B cell (primary cell): ENCODE results near the gene KIAA0586. TPM values are rescaled to one million over a fixed set of nuclear protein-coding genes. Genes with fewer than 3 reads are reported as not detected.

Experiments used
- ATAC-seq: fragments of 200-7000 bp; cut with Tn5 transposase; one replicate; pipeline ENCODE4 v1.10.0; 2021; ENCODE audit warnings: low read depth, mild to moderate bottlenecking, moderate number of reproducible peaks, moderate library complexity
- CTCF ChIA-PET: fragments of 350-600 bp; sonication (Branson Sonifier 250); formaldehyde crosslinking; loops from one replicate; lab custom pipeline; 2021; ENCODE audit warnings: antibody characterized with exemption, inconsistent platforms; lab: Charles Lee
- POLR2A ChIA-PET: fragments of 350-600 bp; sonication (Branson Sonifier 250); formaldehyde crosslinking; loops from one replicate; lab custom pipeline; 2021; ENCODE audit warnings: antibody characterized with exemption; lab: Charles Lee
- DNase-seq: peaks from one replicate; pipeline ENCODE4 v3.0.0; 2013
- H2AFZ ChIP-seq: 2 replicates; pipeline ENCODE4 v1.6.1; 2012; ENCODE audit warnings: mild to moderate bottlenecking, low read depth, low read length; ENCODE audit not compliant: insufficient read depth, poor library complexity, severe bottlenecking
- H3K27ac ChIP-seq, 2 donors: 1 replicate in 1 of 2; 2 replicates in 1 of 2; pipeline ENCODE4 v1.5.1; 2012 to 2013; ENCODE audit warnings: low read length in 2 of 2, mild to moderate bottlenecking in 2 of 2, moderate library complexity in 1 of 2
- H3K27me3 ChIP-seq, 4 experiments: fragments of 200-600 bp in 1 of 4; sonication (generic) in 1 of 4; replicated peaks in 1 of 4; 1 replicate in 2 of 4; 2 replicates in 2 of 4; pipeline versions ENCODE4 v1.6.1 to v1.7.0; 2013 to 2016; ENCODE audit warnings: low read length in 3 of 4, mild to moderate bottlenecking in 2 of 4, mixed read lengths in 1 of 4, moderate library complexity in 1 of 4; ENCODE audit not compliant: insufficient read depth in 4 of 4, control insufficient read depth in 3 of 4; ENCODE audit errors: control extremely low read depth in 1 of 4
- H3K36me3 ChIP-seq, 2 experiments: replicated peaks in 1 of 2; 1 replicate in 1 of 2; 2 replicates in 1 of 2; pipeline versions ENCODE4 v1.6.1 to v1.7.1; 2013; ENCODE audit warnings: low read length in 1 of 2; ENCODE audit not compliant: insufficient read depth in 2 of 2, control insufficient read depth in 1 of 2; ENCODE audit errors: control extremely low read depth in 1 of 2, extremely low read depth in 1 of 2
- H3K4me1 ChIP-seq, 2 donors: fragments of 200-600 bp in 1 of 2; sonication (generic) in 1 of 2; 1 replicate in 1 of 2; 2 replicates in 1 of 2; pipeline versions ENCODE4 v1.5.1 to v1.6.1; 2013 to 2017; ENCODE audit warnings: low read length in 2 of 2; ENCODE audit not compliant: control insufficient read depth in 2 of 2, insufficient read depth in 2 of 2
- H3K4me2 ChIP-seq: replicated peaks from 2 replicates; pipeline ENCODE3; 2012; ENCODE audit warnings: mild to moderate bottlenecking, low read depth, low read length; ENCODE audit not compliant: poor library complexity, severe bottlenecking
- H3K4me3 ChIP-seq, 5 experiments: fragments of 200-600 bp in 1 of 5; sonication (generic) in 1 of 5; 1 replicate in 3 of 5; 2 replicates in 2 of 5; pipeline versions ENCODE4 v1.5.1 to v1.7.0; 2011 to 2016; ENCODE audit warnings: low read length in 4 of 5, mild to moderate bottlenecking in 4 of 5, low read depth in 2 of 5, control low read depth in 1 of 5, moderate library complexity in 1 of 5; ENCODE audit not compliant: insufficient read depth in 1 of 5; ENCODE audit errors: control extremely low read depth in 1 of 5, extremely low read depth in 1 of 5
- H3K79me2 ChIP-seq: fragments of 200-600 bp; sonication (generic); one replicate; pipeline ENCODE4 v1.6.0; 2016; ENCODE audit warnings: low read length; ENCODE audit not compliant: control insufficient read depth, insufficient read depth
- H3K9ac ChIP-seq: fragments of 200-600 bp; sonication (generic); 2 replicates; pipeline ENCODE4 v1.6.1; 2017; ENCODE audit warnings: mild to moderate bottlenecking, low read length, moderate library complexity
- H3K9me3 ChIP-seq, 3 donors: one replicate each; pipeline versions ENCODE4 v1.6.1 to v1.7.1; 2013; ENCODE audit warnings: low read length in 2 of 3; ENCODE audit not compliant: control insufficient read depth in 2 of 3, insufficient read depth in 1 of 3; ENCODE audit errors: control extremely low read depth in 1 of 3
- H4K20me1 ChIP-seq: 2 replicates; pipeline ENCODE4 v1.6.0; 2012; ENCODE audit warnings: mild to moderate bottlenecking, low read length; ENCODE audit not compliant: insufficient read depth, control insufficient read depth, poor library complexity, severe bottlenecking
- H3K27ac Mint-ChIP-seq: one replicate; pipeline ENCODE4 v1.8.0; 2021; ENCODE audit warnings: mixed read lengths
- H3K27me3 Mint-ChIP-seq: one replicate; pipeline ENCODE4 v1.8.0; 2021; ENCODE audit warnings: mixed read lengths
- H3K4me1 Mint-ChIP-seq: one replicate; pipeline ENCODE4 v1.8.0; 2021; ENCODE audit warnings: mixed read lengths
- H3K4me3 Mint-ChIP-seq: one replicate; pipeline ENCODE4 v1.8.0; 2021; ENCODE audit warnings: mixed read lengths
- H3K9me3 Mint-ChIP-seq: one replicate; pipeline ENCODE4 v1.8.0; 2022; ENCODE audit warnings: mixed read lengths; ENCODE audit not compliant: insufficient read depth
- CTCF ChIP-seq: fragments of 200-600 bp; IDR thresholded peaks from one replicate; pipeline ENCODE4 v1.8.0; 2022; ENCODE audit warnings: antibody characterized with exemption, mild to moderate bottlenecking
- EZH2 ChIP-seq: IDR thresholded peaks from 2 replicates; pipeline ENCODE4 v1.6.1; 2012; ENCODE audit warnings: borderline replicate concordance, low read depth, mild to moderate bottlenecking, moderate library complexity, low read length; ENCODE audit not compliant: insufficient read depth, poor library complexity, severe bottlenecking
- WGBS: methylation state at CpG from one replicate; pipeline ENCODE4 v1.1.5; 2013; ENCODE audit warnings: missing lambda C conversion rate; ENCODE audit not compliant: insufficient coverage; 5-methylcytosine and 5-hydroxymethylcytosine counted together
- intact Hi-C: fragments of 100-400 bp; cut with micrococcal nuclease; formaldehyde crosslinking; loops from one replicate; pipeline ENCODE4 v1.10.0; 2022
- polyA plus RNA-seq: library from polyadenylated mRNA; depleted of rRNA; stranded (reverse); fragments of >200 nt; gene quantifications from 2 replicates; pipeline ENCODE4 v1.2.3, GENCODE V29; 2012
- total RNA-seq, 2 donors: library from RNA; stranded (reverse); fragments of 120-200 nt in 1 of 2; gene quantifications; 1 replicate in 1 of 2; 2 replicates in 1 of 2; pipeline versions ENCODE4 v1.2.3 to v1.2.4, GENCODE V29; 2013 to 2022

Gene KIAA0586
- total and polyA plus RNA-seq, 2 donors (not counting 1 experiment from before 2014, with no cell fraction given) = 12.2 to 27.5 TPM

GRCh38 chr14:58465421-58465820, 37.9 kb downstream of the KIAA0586 start:
- no peak overlapping the region for H3K4me2 ChIP-seq
- WGBS = 100% methylated on average over 1 of the region's 2 CpGs
- Mint-ChIP-seq H3K9me3 (no peaks in the 10 kb centered on the region), H3K27me3 (no peaks in the 10 kb centered on the region), H3K27ac (no peak overlapping the region), H3K4me1 (no peaks in the 10 kb centered on the region), H3K4me3 (no peak overlapping the region)
- ChIA-PET CTCF (no interaction called here), POLR2A (no interaction called here)
- no peak overlapping the region for H2AFZ ChIP-seq
- no peaks in the 10 kb centered on the region for H3K27me3 ChIP-seq
- TF ChIP-seq EZH2 (no peak), CTCF (no peak)
- H3K9me3 ChIP-seq = no peaks in the 10 kb centered on the region
- H3K79me2 ChIP-seq = no peaks in the 10 kb centered on the region
- intact Hi-C loops = no loop called here
- H3K9ac ChIP-seq = no peak overlapping the region
- no peak overlapping the region for H3K27ac ChIP-seq
- no peak overlapping the region for H3K4me3 ChIP-seq
- H3K36me3 ChIP-seq = peaks cover 7 to 56% of the 10 kb centered on the region in 2 experiments
- no peaks in the 10 kb centered on the region for H4K20me1 ChIP-seq
- no peaks in the 10 kb centered on the region for H3K4me1 ChIP-seq
- DNase-seq (no peak), ATAC-seq (no peak)

- H4K20me1 ChIP-seq = no peaks in the 10 kb centered on the region
- Mint-ChIP-seq H3K4me1 (no peaks in the 10 kb centered on the region), H3K27ac (no peak overlapping the region), H3K27me3 (no peaks in the 10 kb centered on the region), H3K4me3 (no peak overlapping the region), H3K9me3 (no peaks in the 10 kb centered on the region)
- no peak overlapping the region for H2AFZ ChIP-seq
- no peaks in the 10 kb centered on the region for H3K27me3 ChIP-seq
- ATAC-seq (no peak), DNase-seq (no peak)
- intact Hi-C loops = no loop called here
- TF ChIP-seq EZH2 (no peak), CTCF (no peak)
- H3K4me1 ChIP-seq = no peaks in the 10 kb centered on the region
- H3K9me3 ChIP-seq = no peaks in the 10 kb centered on the region
- CTCF ChIA-PET = no interaction called here
- no peak overlapping the region for H3K27ac ChIP-seq
- H3K9ac ChIP-seq = no peak overlapping the region
- 100% methylated on average over 1 of the region's 1 CpG for WGBS
- H3K4me3 ChIP-seq = no peak overlapping the region
- H3K4me2 ChIP-seq = no peak overlapping the region
- H3K79me2 ChIP-seq = no peaks in the 10 kb centered on the region
- POLR2A ChIA-PET = no interaction called here
- peaks cover 7 to 47% of the 10 kb centered on the region in 2 experiments for H3K36me3 ChIP-seq
These were observed 38.9 kb downstream of the KIAA0586 start for GRCh38 chr14:58466459-58466858.
